GM18526 (cell line): ENCODE data around the gene GAB3.

Experiments used
- POLR2A ChIP-seq: IDR thresholded peaks from 3 replicates; pipeline ENCODE4 v1.6.1; 2011; ENCODE audit not compliant: insufficient read length; ENCODE audit errors: extremely low read depth

Gene GAB3

GRCh38 chrX:154774622-154775021 is 23.7 kb upstream of the GAB3 start:
- no peak for TF ChIP-seq POLR2A

- TF ChIP-seq POLR2A: peak; percentile 51
Measured at GRCh38 chrX:154762537-154763296, 11.8 kb upstream of the GAB3 start, which contains the start of gene DKC1. Gene DKC1 (plus strand): TSS chrX:154762864. CDS start chrX:154762966, 102 bp downstream.

- no peak for TF ChIP-seq POLR2A
Measured at GRCh38 chrX:154761977-154762536, 11.2 kb upstream of the GAB3 start.

GRCh38 chrX:154758696-154759095 is 7.8 kb upstream of the GAB3 start:
- no peak for TF ChIP-seq POLR2A

GRCh38 chrX:154751669-154752271 is 893 bp upstream of the GAB3 start:
- no peak for TF ChIP-seq POLR2A

- TF ChIP-seq POLR2A: no peak
Measured at GRCh38 chrX:154751203-154751668, 359 bp upstream of the GAB3 start.

GRCh38 chrX:154749856-154750255 is 1.0 kb downstream of the GAB3 start:
- no peak for TF ChIP-seq POLR2A

GRCh38 chrX:154748712-154749339 is 2.1 kb downstream of the GAB3 start:
- no peak for TF ChIP-seq POLR2A

- no peak for TF ChIP-seq POLR2A
Measured at GRCh38 chrX:154742613-154743012, 8.3 kb downstream of the GAB3 start.

- TF ChIP-seq POLR2A: no peak
Measured at GRCh38 chrX:154739952-154740465, 10.9 kb downstream of the GAB3 start.

GRCh38 chrX:154738011-154738738 is 12.7 kb downstream of the GAB3 start:
- TF ChIP-seq POLR2A: no peak

- no peak for TF ChIP-seq POLR2A
Measured at GRCh38 chrX:154737136-154737535, 13.7 kb downstream of the GAB3 start.

GRCh38 chrX:154735695-154736393 is 15.0 kb downstream of the GAB3 start:
- TF ChIP-seq POLR2A: no peak

- TF ChIP-seq POLR2A: no peak
Measured at GRCh38 chrX:154734061-154734781, 16.7 kb downstream of the GAB3 start.

GRCh38 chrX:154733066-154733425 is 17.8 kb downstream of the GAB3 start:
- no peak for TF ChIP-seq POLR2A
